Duodenal mucosa (tissue), 2 donors: ENCODE measurements around the gene MCCC1.
"Not testable (repeated sequence)": the region's sequence is repeated elsewhere in the genome, so short reads cannot be mapped to it uniquely, and the experiment has no call there.

Source experiments
- H3K27ac ChIP-seq: one replicate; pipeline ENCODE4 v1.7.0; 2013; ENCODE audit warnings: low read depth, low read length
- H3K27me3 ChIP-seq, 2 donors: one replicate each; pipeline ENCODE4 v1.7.0; 2013; ENCODE audit warnings: low read length in 2 of 2, control low read depth in 1 of 2; ENCODE audit not compliant: insufficient read depth in 2 of 2, control insufficient read depth in 1 of 2
- H3K36me3 ChIP-seq, 2 donors: one replicate each; pipeline ENCODE4 v1.7.0; 2013; ENCODE audit warnings: low read length in 2 of 2, control low read depth in 1 of 2; ENCODE audit not compliant: insufficient read depth in 2 of 2, control insufficient read depth in 1 of 2
- H3K4me1 ChIP-seq, 2 donors: one replicate each; pipeline ENCODE4 v1.7.0; 2013; ENCODE audit warnings: low read length in 2 of 2, control low read depth in 1 of 2; ENCODE audit not compliant: insufficient read depth in 2 of 2, control insufficient read depth in 1 of 2
- H3K4me3 ChIP-seq, 2 donors: one replicate each; pipeline ENCODE4 v1.7.0; 2013; ENCODE audit warnings: low read length in 2 of 2, low read depth in 1 of 2
- H3K9ac ChIP-seq, 2 donors: one replicate each; pipeline ENCODE4 v1.7.0; 2013; ENCODE audit warnings: low read length in 2 of 2, low read depth in 1 of 2
- H3K9me3 ChIP-seq, 2 donors: one replicate each; pipeline ENCODE4 v1.7.0; 2013; ENCODE audit warnings: low read length in 2 of 2, control low read depth in 1 of 2; ENCODE audit not compliant: control insufficient read depth in 1 of 2

Gene MCCC1

GRCh38 chr3:183085634-183086390 is 13.5 kb downstream of the MCCC1 start:
- Histone ChIP-seq H3K9ac (no peak overlapping the region), H3K4me1 (no peaks in the 10 kb centered on the region), H3K4me3 (no peak overlapping the region), H3K9me3 (no peaks in the 10 kb centered on the region), H3K27ac (no peak overlapping the region), H3K27me3 (no peaks in the 10 kb centered on the region), H3K36me3 (peaks cover 23 to 60% of the 10 kb centered on the region in 2 donors)

GRCh38 chr3:183082355-183082915 is 16.9 kb downstream of the MCCC1 start:
- Histone ChIP-seq H3K9me3 (peaks cover 2 to 3% of the 10 kb centered on the region in 2 donors), H3K27me3 (no peaks in the 10 kb centered on the region), H3K4me1 (no peaks in the 10 kb centered on the region), H3K4me3 (no peak overlapping the region), H3K9ac (no peak overlapping the region), H3K36me3 (peaks cover 20 to 51% of the 10 kb centered on the region in 2 donors), H3K27ac (no peak overlapping the region)

- Histone ChIP-seq H3K9ac (no peak overlapping the region), H3K27me3 (no peaks in the 10 kb centered on the region), H3K4me3 (no peak overlapping the region), H3K27ac (no peak overlapping the region), H3K9me3 (peaks cover 2 to 3% of the 10 kb centered on the region in 2 donors), H3K36me3 (peaks cover 20 to 47% of the 10 kb centered on the region in 2 donors), H3K4me1 (no peaks in the 10 kb centered on the region)
Measured at GRCh38 chr3:183081459-183082183, 17.7 kb downstream of the MCCC1 start.

GRCh38 chr3:183080628-183081027 is 18.7 kb downstream of the MCCC1 start:
- Histone ChIP-seq H3K27ac (no peak overlapping the region), H3K9ac (no peak overlapping the region), H3K4me1 (no peaks in the 10 kb centered on the region), H3K4me3 (no peak overlapping the region), H3K9me3 (peaks cover 2 to 3% of the 10 kb centered on the region in 2 donors), H3K36me3 (peaks cover 20 to 42% of the 10 kb centered on the region in 2 donors), H3K27me3 (no peaks in the 10 kb centered on the region)

- Histone ChIP-seq H3K36me3 (peaks cover 6 to 27% of the 10 kb centered on the region in 2 donors), H3K4me1 (no peaks in the 10 kb centered on the region)
Measured at GRCh38 chr3:183074881-183075280, 24.4 kb downstream of the MCCC1 start.

GRCh38 chr3:183074261-183074660 is 25.0 kb downstream of the MCCC1 start:
- H3K4me1 ChIP-seq: no peaks in the 10 kb centered on the region
- peaks cover 4 to 29% of the 10 kb centered on the region in 2 donors for H3K36me3 ChIP-seq
- no peak overlapping the region for H3K4me3 ChIP-seq
- H3K27me3 ChIP-seq: no peaks in the 10 kb centered on the region
- H3K27ac ChIP-seq: no peak overlapping the region
- H3K9ac ChIP-seq: no peak overlapping the region
- peaks cover 2 to 3% of the 10 kb centered on the region in 2 donors for H3K9me3 ChIP-seq

More at GRCh38 chr3:183074881-183075280, 24.4 kb downstream of the MCCC1 start:
- no peak overlapping the region for H3K4me3 ChIP-seq
- H3K27ac ChIP-seq: no peak overlapping the region
- H3K9me3 ChIP-seq: peaks cover 2 to 3% of the 10 kb centered on the region in 2 donors
- H3K27me3 ChIP-seq: no peaks in the 10 kb centered on the region
- H3K9ac ChIP-seq: no peak overlapping the region

GRCh38 chr3:183073839-183074238 is 25.5 kb downstream of the MCCC1 start:
- Histone ChIP-seq H3K36me3 (peaks cover 0 to 26% of the 10 kb centered on the region in 2 donors), H3K27ac (no peak overlapping the region), H3K9me3 (peaks cover 2 to 3% of the 10 kb centered on the region in 2 donors), H3K4me1 (no peaks in the 10 kb centered on the region), H3K27me3 (no peaks in the 10 kb centered on the region), H3K4me3 (no peak overlapping the region), H3K9ac (no peak overlapping the region)

- H3K4me1 ChIP-seq: no peaks in the 10 kb centered on the region
- no peaks in the 10 kb centered on the region for H3K9me3 ChIP-seq
- H3K27me3 ChIP-seq: no peaks in the 10 kb centered on the region
- H3K36me3 ChIP-seq: peaks cover 0 to 37% of the 10 kb centered on the region in 2 donors
- H3K9ac ChIP-seq: no peak overlapping the region
- no peak overlapping the region for H3K27ac ChIP-seq
- H3K4me3 ChIP-seq: no peak overlapping the region
Measured at GRCh38 chr3:183070892-183071291, 28.4 kb downstream of the MCCC1 start.

GRCh38 chr3:183069086-183069485 is 30.2 kb downstream of the MCCC1 start:
- Histone ChIP-seq H3K4me3 (no peak overlapping the region), H3K27ac (no peak overlapping the region), H3K9ac (no peak overlapping the region), H3K4me1 (no peaks in the 10 kb centered on the region), H3K27me3 (no peaks in the 10 kb centered on the region), H3K36me3 (peaks cover 0 to 37% of the 10 kb centered on the region in 2 donors), H3K9me3 (no peaks in the 10 kb centered on the region)

GRCh38 chr3:183066891-183067290 is 32.4 kb downstream of the MCCC1 start:
- not testable (repeated sequence) for H3K27me3 ChIP-seq, H3K4me1 ChIP-seq, H3K27ac ChIP-seq, H3K9me3 ChIP-seq, H3K9ac ChIP-seq, H3K4me3 ChIP-seq
- H3K36me3 ChIP-seq: peaks cover 0 to 37% of the 10 kb centered on the region in 2 donors
